Measurements from ENCODE around the gene OTUD3. TPM values are rescaled to one million over a fixed set of nuclear protein-coding genes. Genes with fewer than 3 reads are reported as not detected.
A peak's percentile ranks its signal among the peaks of the same experiment; 100 is the strongest.
"Not testable (repeated sequence)": the region's sequence is repeated elsewhere in the genome, so short reads cannot be mapped to it uniquely, and the experiment has no call there.

OTUD3 gene
- total RNA-seq, 2 donors from 2014 or later: 14.1 to 16.9 TPM

DNA sequence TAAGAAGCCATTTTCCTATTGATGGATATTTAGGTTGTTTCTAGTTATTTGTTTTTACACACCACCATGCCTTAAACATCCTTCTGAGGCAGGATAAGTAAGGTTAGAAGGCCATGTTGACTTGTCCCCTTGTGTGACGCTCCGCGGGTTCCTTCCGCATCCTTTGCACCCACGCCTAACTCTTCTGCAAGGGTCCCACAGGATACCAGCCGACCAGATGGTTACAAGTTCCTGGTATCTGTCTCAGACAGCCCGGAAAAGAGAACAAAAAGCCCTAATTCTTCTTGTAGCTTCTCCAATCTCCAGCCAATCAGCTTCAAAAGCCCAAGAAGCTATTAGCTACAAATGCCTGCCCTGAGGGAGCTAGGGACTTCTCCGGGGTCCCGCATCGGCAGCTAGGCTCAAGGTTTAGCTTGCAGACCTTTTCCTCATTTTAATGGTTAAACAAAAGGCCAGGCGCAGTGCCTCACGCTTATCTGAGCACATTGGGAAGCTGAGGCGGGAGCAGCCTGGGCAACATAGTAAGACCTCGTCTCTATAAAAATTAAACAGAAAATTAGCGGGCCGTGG, 4.9 kb upstream of the OTUD3 start:
- ATAC-seq (no peak), DNase-seq (no peak)
- Mint-ChIP-seq H3K4me1 (peaks cover 7% of the 10 kb centered on the region), H3K4me3 (no peak overlapping the region), H3K36me3 (ENCODE audit: low read depth) (peaks cover 3% of the 10 kb centered on the region), H3K27me3 (peaks cover 55% of the 10 kb centered on the region), H3K27ac (no peak overlapping the region)
- no peaks in the 10 kb centered on the region for H3K9me3 ChIP-seq (ENCODE audit: control insufficient read depth, low read length, poor library complexity, severe bottlenecking)

- ATAC-seq: no peak
- no peak for DNase-seq
- no peaks in the 10 kb centered on the region for H3K9me3 ChIP-seq (ENCODE audit: control insufficient read depth, low read length, poor library complexity, severe bottlenecking)
- Mint-ChIP-seq H3K27ac (no peak overlapping the region), H3K4me3 (no peak overlapping the region), H3K36me3 (ENCODE audit: low read depth) (peaks cover 4% of the 10 kb centered on the region), H3K27me3 (peaks cover 48% of the 10 kb centered on the region), H3K4me1 (peaks cover 8% of the 10 kb centered on the region)
Measured at GRCh38 chr1:19877821-19878636, 4.2 kb upstream of the OTUD3 start.

- no peaks in the 10 kb centered on the region for H3K9me3 ChIP-seq (ENCODE audit: control insufficient read depth, low read length, poor library complexity, severe bottlenecking)
- peaks cover 42% of the 10 kb centered on the region for H3K27me3 Mint-ChIP-seq
- H3K27ac Mint-ChIP-seq: no peak overlapping the region
- H3K4me3 Mint-ChIP-seq: no peak overlapping the region
- no peak for DNase-seq
- ATAC-seq: no peak
- peaks cover 4% of the 10 kb centered on the region for H3K36me3 Mint-ChIP-seq (ENCODE audit: low read depth)
- peaks cover 14% of the 10 kb centered on the region for H3K4me1 Mint-ChIP-seq
Measured at GRCh38 chr1:19878637-19878985, 3.6 kb upstream of the OTUD3 start.

DNA sequence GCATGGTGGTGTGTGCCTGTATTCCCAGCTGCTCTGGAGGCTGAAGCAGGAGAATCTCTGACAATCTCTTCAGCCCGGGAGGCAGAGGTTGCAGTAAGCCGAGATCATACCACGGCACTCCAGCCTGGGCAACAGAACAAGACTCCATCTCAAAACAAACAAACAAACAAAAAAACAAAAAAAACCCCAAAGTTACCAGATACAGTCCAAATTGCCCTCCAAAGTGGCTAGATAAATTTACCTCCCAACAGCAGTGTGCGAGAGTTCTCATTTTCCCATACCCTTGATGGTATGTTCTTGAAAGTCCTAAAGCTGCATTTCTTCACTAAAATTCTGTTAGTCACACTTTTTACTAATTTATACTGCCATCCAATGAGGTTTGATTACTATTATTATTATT, 3.0 kb upstream of the OTUD3 start:
- no peak for DNase-seq
- ATAC-seq: no peak
- H3K27ac Mint-ChIP-seq: no peak overlapping the region
- peaks cover 41% of the 10 kb centered on the region for H3K27me3 Mint-ChIP-seq
- no peak overlapping the region for H3K4me3 Mint-ChIP-seq
- peaks cover 18% of the 10 kb centered on the region for H3K4me1 Mint-ChIP-seq
- no peaks in the 10 kb centered on the region for H3K9me3 ChIP-seq (ENCODE audit: control insufficient read depth, low read length, poor library complexity, severe bottlenecking)
- H3K36me3 Mint-ChIP-seq (ENCODE audit: low read depth): peaks cover 4% of the 10 kb centered on the region

DNA sequence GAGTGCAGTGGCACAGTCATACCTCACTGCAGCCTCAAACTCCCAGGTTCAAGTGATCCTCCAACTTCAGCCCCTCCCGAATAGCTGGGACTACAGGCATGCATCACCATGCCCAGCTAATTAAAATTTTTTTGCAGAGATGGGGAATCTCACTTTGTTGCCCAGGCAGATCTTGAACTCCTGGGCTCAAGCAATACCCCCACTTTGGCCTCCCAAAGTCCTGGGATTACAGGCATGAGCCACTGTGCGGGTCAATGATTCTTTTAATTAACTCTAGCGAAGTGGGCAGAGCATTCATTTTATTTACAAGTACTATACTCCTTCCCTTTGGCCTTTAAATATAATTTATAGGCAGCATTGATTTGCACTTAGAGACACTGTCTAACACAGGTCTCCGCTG, 2.5 kb upstream of the OTUD3 start:
- H3K36me3 Mint-ChIP-seq (ENCODE audit: low read depth): peaks cover 4% of the 10 kb centered on the region
- no peaks in the 10 kb centered on the region for H3K9me3 ChIP-seq (ENCODE audit: control insufficient read depth, low read length, poor library complexity, severe bottlenecking)
- no peak overlapping the region for H3K4me3 Mint-ChIP-seq
- peaks cover 18% of the 10 kb centered on the region for H3K4me1 Mint-ChIP-seq
- H3K27ac Mint-ChIP-seq: no peak overlapping the region
- ATAC-seq (no peak), DNase-seq (no peak)
- H3K27me3 Mint-ChIP-seq: peaks cover 37% of the 10 kb centered on the region

GRCh38 chr1:19880841-19881240, 1.4 kb upstream of the OTUD3 start:
- not testable (repeated sequence) for H3K4me3 Mint-ChIP-seq; H3K36me3 Mint-ChIP-seq (ENCODE audit: low read depth); H3K27ac Mint-ChIP-seq; H3K9me3 ChIP-seq (ENCODE audit: control insufficient read depth, low read length, poor library complexity, severe bottlenecking); ATAC-seq; DNase-seq
- H3K4me1 Mint-ChIP-seq: peaks cover 23% of the 10 kb centered on the region
- peaks cover 27% of the 10 kb centered on the region for H3K27me3 Mint-ChIP-seq

DNA sequence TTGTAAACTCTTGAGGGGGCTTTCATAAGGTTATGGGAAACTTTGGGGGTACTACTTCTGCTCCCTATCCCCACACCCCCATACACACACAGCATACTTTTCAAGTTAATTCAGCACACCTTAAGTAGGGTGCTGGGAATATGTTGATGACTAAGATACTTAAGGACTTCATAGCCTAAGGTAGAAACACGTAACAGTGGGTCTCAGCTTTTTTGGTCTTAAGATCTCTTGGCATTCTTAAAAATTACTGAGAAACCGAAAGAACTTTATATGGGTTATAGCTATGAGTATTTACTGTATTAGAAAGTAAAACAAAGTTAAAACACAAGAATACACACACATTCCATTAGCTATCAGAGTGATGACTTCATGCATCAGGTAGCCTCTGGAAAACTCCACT, 2.1 kb downstream of the OTUD3 start:
- peak overlapping the region; percentile 94 for H3K4me3 Mint-ChIP-seq
- H3K4me1 Mint-ChIP-seq: peaks cover 27% of the 10 kb centered on the region
- H3K9me3 ChIP-seq (ENCODE audit: control insufficient read depth, low read length, poor library complexity, severe bottlenecking): no peaks in the 10 kb centered on the region
- peaks cover 4% of the 10 kb centered on the region for H3K36me3 Mint-ChIP-seq (ENCODE audit: low read depth)
- no peak for ATAC-seq
- H3K27me3 Mint-ChIP-seq: no peaks in the 10 kb centered on the region
- H3K27ac Mint-ChIP-seq: peak overlapping the region; percentile 75
- DNase-seq: no peak

DNA sequence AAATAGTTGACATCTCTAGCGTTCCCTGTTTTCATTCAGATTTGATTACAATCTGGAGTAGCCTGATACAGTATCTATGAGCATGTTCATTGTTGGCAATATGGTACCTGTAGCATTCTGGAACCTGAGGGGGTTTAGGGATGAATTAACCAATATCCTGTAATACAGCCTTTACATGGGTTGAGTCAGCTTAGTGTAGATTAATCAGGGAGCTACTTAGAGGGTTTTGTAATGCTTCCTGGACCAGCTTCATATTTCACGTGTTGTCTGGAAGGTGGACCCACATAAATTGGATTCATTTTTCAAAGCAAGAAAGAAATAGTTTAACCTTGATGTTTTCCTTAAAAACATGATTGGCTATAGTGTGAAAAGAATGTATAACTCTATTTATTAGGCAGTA, 3.6 kb downstream of the OTUD3 start:
- no peaks in the 10 kb centered on the region for H3K9me3 ChIP-seq (ENCODE audit: control insufficient read depth, low read length, poor library complexity, severe bottlenecking)
- peaks cover 4% of the 10 kb centered on the region for H3K36me3 Mint-ChIP-seq (ENCODE audit: low read depth)
- H3K4me3 Mint-ChIP-seq: no peak overlapping the region
- no peak for ATAC-seq
- peaks cover 31% of the 10 kb centered on the region for H3K4me1 Mint-ChIP-seq
- H3K27me3 Mint-ChIP-seq: no peaks in the 10 kb centered on the region
- DNase-seq: no peak
- no peak overlapping the region for H3K27ac Mint-ChIP-seq

- ATAC-seq: no peak
- Mint-ChIP-seq H3K27me3 (no peaks in the 10 kb centered on the region), H3K4me3 (no peak overlapping the region), H3K36me3 (ENCODE audit: low read depth) (peaks cover 11% of the 10 kb centered on the region), H3K27ac (no peak overlapping the region), H3K4me1 (peaks cover 34% of the 10 kb centered on the region)
- DNase-seq: no peak
- H3K9me3 ChIP-seq (ENCODE audit: control insufficient read depth, low read length, poor library complexity, severe bottlenecking): no peaks in the 10 kb centered on the region
Measured at GRCh38 chr1:19888112-19888511, 5.9 kb downstream of the OTUD3 start.

DNA sequence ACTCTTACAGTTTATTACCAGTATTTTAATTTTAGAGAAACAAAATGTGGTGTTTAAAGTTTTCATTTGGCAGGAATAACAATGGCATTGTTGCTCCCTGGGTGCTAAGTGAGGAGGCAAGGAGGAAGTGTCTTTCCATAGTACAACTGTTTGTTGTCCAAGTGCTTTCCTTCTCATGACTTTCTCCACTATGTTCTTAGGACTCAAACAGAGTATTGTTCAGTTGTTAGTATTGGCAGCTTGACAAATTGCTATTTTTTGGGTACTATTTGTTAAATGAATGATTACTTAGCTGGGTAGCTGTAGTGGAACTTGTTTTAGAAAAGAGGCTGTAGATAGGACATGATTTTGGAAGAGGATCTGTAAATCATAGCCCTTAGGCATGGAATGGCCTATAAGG, 7.5 kb downstream of the OTUD3 start:
- no peak overlapping the region for H3K4me3 Mint-ChIP-seq
- H3K27me3 Mint-ChIP-seq: no peaks in the 10 kb centered on the region
- ATAC-seq (no peak), DNase-seq (no peak)
- H3K4me1 Mint-ChIP-seq: peaks cover 24% of the 10 kb centered on the region
- H3K9me3 ChIP-seq (ENCODE audit: control insufficient read depth, low read length, poor library complexity, severe bottlenecking): no peaks in the 10 kb centered on the region
- H3K27ac Mint-ChIP-seq: no peak overlapping the region
- peaks cover 13% of the 10 kb centered on the region for H3K36me3 Mint-ChIP-seq (ENCODE audit: low read depth)

DNA sequence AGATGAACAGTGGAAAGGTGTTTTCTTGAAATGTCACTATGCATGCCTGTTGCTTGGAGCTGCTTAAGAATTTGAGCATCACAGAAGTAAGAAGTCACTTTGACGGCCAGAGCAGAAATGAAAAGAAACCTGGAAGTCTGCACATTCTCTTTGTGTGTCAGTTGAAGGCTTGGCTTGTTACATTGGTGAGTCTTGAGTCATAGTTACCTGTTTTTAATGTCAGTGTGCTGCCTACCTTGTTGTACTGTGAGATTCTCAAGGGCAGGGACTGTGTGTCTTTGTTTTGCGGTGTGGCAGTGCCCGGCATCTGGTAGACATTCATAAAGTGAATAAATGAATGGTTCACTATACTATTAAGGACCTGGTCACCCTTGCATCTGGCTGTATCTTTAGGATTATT, 9.9 kb downstream of the OTUD3 start:
- peaks cover 13% of the 10 kb centered on the region for H3K36me3 Mint-ChIP-seq (ENCODE audit: low read depth)

GRCh38 chr1:19892628-19893168, 10.5 kb downstream of the OTUD3 start:
- Mint-ChIP-seq H3K4me3 (no peak overlapping the region), H3K27me3 (no peaks in the 10 kb centered on the region), H3K4me1 (peaks cover 19% of the 10 kb centered on the region), H3K27ac (peak overlapping the region; percentile 10), H3K36me3 (ENCODE audit: low read depth) (peaks cover 13% of the 10 kb centered on the region)
- DNase-seq (no peak), ATAC-seq (no peak)
- H3K9me3 ChIP-seq (ENCODE audit: control insufficient read depth, low read length, poor library complexity, severe bottlenecking): no peaks in the 10 kb centered on the region

More for the DNA sequence above, 9.9 kb downstream of the OTUD3 start:
- Mint-ChIP-seq H3K4me1 (peaks cover 19% of the 10 kb centered on the region), H3K27ac (no peak overlapping the region), H3K4me3 (no peak overlapping the region), H3K27me3 (no peaks in the 10 kb centered on the region)
- DNase-seq (no peak), ATAC-seq (no peak)
- H3K9me3 ChIP-seq (ENCODE audit: control insufficient read depth, low read length, poor library complexity, severe bottlenecking): no peaks in the 10 kb centered on the region

DNA sequence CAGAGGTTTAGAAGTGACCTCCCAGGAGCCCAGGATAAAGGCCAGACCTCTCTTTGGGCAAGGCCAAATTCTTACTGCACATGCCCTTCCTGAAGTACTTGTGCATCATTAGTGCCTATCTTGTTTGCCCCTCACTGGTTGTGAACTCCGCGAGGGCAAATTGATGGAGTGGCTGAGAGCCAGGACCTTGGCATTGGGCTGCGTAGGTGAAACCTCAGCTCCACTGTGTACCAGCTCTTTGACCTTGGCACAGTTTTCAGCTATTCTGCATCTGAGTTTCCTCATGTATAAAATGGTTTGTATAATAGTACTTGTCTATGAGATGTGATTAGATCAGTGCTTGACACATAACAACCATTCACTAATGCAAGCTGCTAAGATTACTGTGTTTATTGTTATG, 11.5 kb downstream of the OTUD3 start:
- no peaks in the 10 kb centered on the region for H3K9me3 ChIP-seq (ENCODE audit: control insufficient read depth, low read length, poor library complexity, severe bottlenecking)
- Mint-ChIP-seq H3K27ac (no peak overlapping the region), H3K36me3 (ENCODE audit: low read depth) (peaks cover 13% of the 10 kb centered on the region), H3K4me1 (peaks cover 15% of the 10 kb centered on the region), H3K27me3 (no peaks in the 10 kb centered on the region), H3K4me3 (no peak overlapping the region)
- DNase-seq (no peak), ATAC-seq (no peak)

DNA sequence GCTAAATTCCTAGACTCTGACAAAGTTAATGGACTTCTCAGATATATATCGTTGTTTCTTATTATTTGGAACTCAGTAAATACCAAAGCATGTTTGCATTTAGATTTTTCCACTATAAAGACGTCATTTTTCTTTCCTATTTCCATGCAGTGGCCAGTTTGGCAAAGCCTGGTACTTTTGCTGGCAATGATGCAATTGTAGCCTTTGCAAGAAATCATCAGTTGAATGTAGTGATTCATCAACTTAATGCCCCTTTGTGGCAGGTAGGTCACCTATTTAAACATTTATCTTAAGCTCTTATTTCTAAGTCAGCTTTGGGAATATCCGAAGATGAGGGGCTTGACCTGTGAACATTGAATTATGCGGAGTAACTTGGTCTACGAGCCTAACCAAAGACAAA, 12.0 kb downstream of the OTUD3 start:
- no peak for ATAC-seq
- Mint-ChIP-seq H3K36me3 (ENCODE audit: low read depth) (peaks cover 16% of the 10 kb centered on the region), H3K27ac (no peak overlapping the region)

More for the DNA sequence above, 12.0 kb downstream of the OTUD3 start:
- DNase-seq: no peak
- no peaks in the 10 kb centered on the region for H3K9me3 ChIP-seq (ENCODE audit: control insufficient read depth, low read length, poor library complexity, severe bottlenecking)
- no peaks in the 10 kb centered on the region for H3K27me3 Mint-ChIP-seq
- H3K4me1 Mint-ChIP-seq: peaks cover 15% of the 10 kb centered on the region
- no peak overlapping the region for H3K4me3 Mint-ChIP-seq

Measured in T-helper 17 cell (primary cell).